ENCODE results near the gene RAD9A. TPM values are rescaled to one million over a fixed set of nuclear protein-coding genes. Genes with fewer than 3 reads are reported as not detected.

RAD9A gene
- total RNA-seq, 1 experiment from 2014 or later, result 55.1 TPM

- H3K4me1 Mint-ChIP-seq (ENCODE audit: low read depth, unreplicated experiment), result no peaks in the 10 kb centered on the region
- CTCF ChIA-PET, result interaction anchor here (1.6 to 21.4 kb wide), 4 partner anchors 11 to 26 kb away, joined by 4 to 775 read pairs (median 62); partner anchors contain the start of genes POLD4 and RAD9A
- POLR2A ChIA-PET, result no interaction called here
- no peak overlapping the region for H3K27ac Mint-ChIP-seq (ENCODE audit: unreplicated experiment)
- DNase-seq, result no peak
- intact Hi-C loops (cut with micrococcal nuclease; ENCODE audit: unreplicated experiment), result no loop called here
- no peaks in the 10 kb centered on the region for H3K27me3 Mint-ChIP-seq (ENCODE audit: insufficient read depth, unreplicated experiment)
- Histone ChIP-seq H3K9me3 (no peaks in the 10 kb centered on the region), H3K27me3 (replicated peaks; ENCODE audit: control insufficient read depth, insufficient read depth, low read length) (no peaks in the 10 kb centered on the region), H3K4me3 (ENCODE audit: low read depth, low read length) (peak overlapping the region; percentile 86), H3K4me1 (peaks cover 26% of the 10 kb centered on the region), H3K36me3 (ENCODE audit: control insufficient read depth, insufficient read depth, low read length) (no peaks in the 10 kb centered on the region)
- H3K36me3 Mint-ChIP-seq (ENCODE audit: insufficient read depth, unreplicated experiment), result peaks cover 8% of the 10 kb centered on the region
- H3K4me3 Mint-ChIP-seq (ENCODE audit: unreplicated experiment), result peak overlapping the region; percentile 95
- no TSS peak for BruUV-seq (replicated peaks)
- no peak for TF ChIP-seq CTCF (IDR thresholded peaks at IDR 0.05; ENCODE audit: insufficient read depth in 1 of 2, low read depth in 1 of 2, low read length in 1 of 2, severe bottlenecking in 1 of 2, unreplicated experiment in 1 of 2)
- no peaks in the 10 kb centered on the region for H3K9me3 Mint-ChIP-seq (ENCODE audit: unreplicated experiment)
Measured at GRCh38 chr11:67371911-67372320, 19.9 kb upstream of the RAD9A start.

GRCh38 chr11:67372321-67372992 lies 19.3 kb upstream of the RAD9A start:
- peak overlapping the region; percentile 95 for H3K4me3 Mint-ChIP-seq (ENCODE audit: unreplicated experiment)
- H3K9me3 Mint-ChIP-seq (ENCODE audit: unreplicated experiment), result no peaks in the 10 kb centered on the region
- Histone ChIP-seq H3K27me3 (replicated peaks; ENCODE audit: control insufficient read depth, insufficient read depth, low read length) (no peaks in the 10 kb centered on the region), H3K4me3 (ENCODE audit: low read depth, low read length) (peak overlapping the region; percentile 86), H3K9me3 (no peaks in the 10 kb centered on the region), H3K4me1 (peaks cover 26% of the 10 kb centered on the region), H3K36me3 (ENCODE audit: control insufficient read depth, insufficient read depth, low read length) (no peaks in the 10 kb centered on the region)
- no peak for TF ChIP-seq CTCF (IDR thresholded peaks at IDR 0.05; ENCODE audit: insufficient read depth in 1 of 2, low read depth in 1 of 2, low read length in 1 of 2, severe bottlenecking in 1 of 2, unreplicated experiment in 1 of 2)
- POLR2A ChIA-PET, result interaction anchor here (0.6 to 1.9 kb wide), 2 partner anchors 19 to 70 kb away, joined by 3 to 31 read pairs; partner anchors contain the start of gene POLD4
- H3K36me3 Mint-ChIP-seq (ENCODE audit: insufficient read depth, unreplicated experiment), result peaks cover 8% of the 10 kb centered on the region
- no peaks in the 10 kb centered on the region for H3K27me3 Mint-ChIP-seq (ENCODE audit: insufficient read depth, unreplicated experiment)
- H3K4me1 Mint-ChIP-seq (ENCODE audit: low read depth, unreplicated experiment), result no peaks in the 10 kb centered on the region
- no peak overlapping the region for H3K27ac Mint-ChIP-seq (ENCODE audit: unreplicated experiment)
- intact Hi-C loops (cut with micrococcal nuclease; ENCODE audit: unreplicated experiment), result no loop called here
- CTCF ChIA-PET, result interaction anchor here (0.7 to 21.4 kb wide), 8 partner anchors 10 to 55 kb away, joined by 4 to 775 read pairs (median 8); partner anchors contain the start of genes POLD4 and RAD9A
- DNase-seq, result peak in 1 of 2 experiments; percentile 61
- no TSS peak for BruUV-seq (replicated peaks)

- peak; percentile 78 to 81 for DNase-seq
- Mint-ChIP-seq H3K27ac (ENCODE audit: unreplicated experiment) (peak within 1 kb of the TSS; percentile 83), H3K36me3 (ENCODE audit: insufficient read depth, unreplicated experiment) (peaks cover 8% of the 10 kb centered on the region), H3K4me3 (ENCODE audit: unreplicated experiment) (peak within 1 kb of the TSS; percentile 95), H3K27me3 (ENCODE audit: insufficient read depth, unreplicated experiment) (no peaks in the 10 kb centered on the region), H3K9me3 (ENCODE audit: unreplicated experiment) (no peaks in the 10 kb centered on the region), H3K4me1 (ENCODE audit: low read depth, unreplicated experiment) (no peaks in the 10 kb centered on the region)
- peaks cover 26% of the 10 kb centered on the region for H3K4me1 ChIP-seq
- intact Hi-C loops (cut with micrococcal nuclease; ENCODE audit: unreplicated experiment), result no loop called here
- CTCF ChIA-PET, result interaction anchor here (0.6 to 21.4 kb wide), 16 partner anchors 10 to 1694 kb away, joined by 3 to 775 read pairs (median 9); partner anchors contain the start of genes AIP, POLD4, PPP1CA and RAD9A
- no peaks in the 10 kb centered on the region for H3K36me3 ChIP-seq (ENCODE audit: control insufficient read depth, insufficient read depth, low read length)
- no peaks in the 10 kb centered on the region for H3K27me3 ChIP-seq (replicated peaks; ENCODE audit: control insufficient read depth, insufficient read depth, low read length)
- peak within 1 kb of the TSS; percentile 86 for H3K4me3 ChIP-seq (ENCODE audit: low read depth, low read length)
- no peak for TF ChIP-seq CTCF (IDR thresholded peaks at IDR 0.05; ENCODE audit: insufficient read depth in 1 of 2, low read depth in 1 of 2, low read length in 1 of 2, severe bottlenecking in 1 of 2, unreplicated experiment in 1 of 2)
- H3K9me3 ChIP-seq, result no peaks in the 10 kb centered on the region
- BruUV-seq (replicated peaks), result no TSS peak
- POLR2A ChIA-PET, result interaction anchor here (0.6 to 2.1 kb wide), 11 partner anchors 17 to 1596 kb away, joined by 3 to 31 read pairs (median 7); partner anchors contain the start of gene POLD4
Measured at GRCh38 chr11:67372993-67373647, 18.7 kb upstream of the RAD9A start, which contains the start of gene CLCF1. CLCF1 (minus strand) TSS chr11:67373598; CDS start chr11:67373539, 59 bp downstream.

All from Caco-2 (cell line).